Activated T-cell treated with anti-CD3 and anti-CD28 coated beads, Interleukin-2, amount 50 U/mL, for 4 hours (primary cell): Measurements from ENCODE around the gene MS4A15. TPM values are rescaled to one million over a fixed set of nuclear protein-coding genes. Genes with fewer than 3 reads are reported as not detected.

ENCODE experiments used
- ATAC-seq, 2 donors: fragments of 200-7000 bp; cut with Tn5 transposase; one replicate each; pipeline ENCODE4 v1.10.0; 2021
- DNase-seq: peaks from one replicate; pipeline ENCODE4 v3.0.0-alpha.2; 2020
- H3K27me3 Mint-ChIP-seq: one replicate; pipeline ENCODE4 v1.8.0; 2021; ENCODE audit warnings: low read depth, mixed read lengths
- H3K36me3 Mint-ChIP-seq: one replicate; pipeline ENCODE4 v1.8.0; 2022; ENCODE audit warnings: mixed read lengths; ENCODE audit not compliant: insufficient read depth
- H3K4me1 Mint-ChIP-seq: one replicate; pipeline ENCODE4 v1.8.0; 2021; ENCODE audit warnings: low read depth, mixed read lengths
- H3K4me3 Mint-ChIP-seq: one replicate; pipeline ENCODE4 v1.8.0; 2021; ENCODE audit warnings: mild to moderate bottlenecking, moderate library complexity, mixed read lengths
- H3K9me3 Mint-ChIP-seq: one replicate; pipeline ENCODE4 v1.8.0; 2021; ENCODE audit warnings: mixed read lengths
- total RNA-seq, 3 donors: library from RNA; stranded (reverse); gene quantifications; one replicate each; pipeline ENCODE4 v1.2.1, GENCODE V29; 2021

Gene MS4A15
- total RNA-seq, 3 donors from 2014 or later: not detected

DNA sequence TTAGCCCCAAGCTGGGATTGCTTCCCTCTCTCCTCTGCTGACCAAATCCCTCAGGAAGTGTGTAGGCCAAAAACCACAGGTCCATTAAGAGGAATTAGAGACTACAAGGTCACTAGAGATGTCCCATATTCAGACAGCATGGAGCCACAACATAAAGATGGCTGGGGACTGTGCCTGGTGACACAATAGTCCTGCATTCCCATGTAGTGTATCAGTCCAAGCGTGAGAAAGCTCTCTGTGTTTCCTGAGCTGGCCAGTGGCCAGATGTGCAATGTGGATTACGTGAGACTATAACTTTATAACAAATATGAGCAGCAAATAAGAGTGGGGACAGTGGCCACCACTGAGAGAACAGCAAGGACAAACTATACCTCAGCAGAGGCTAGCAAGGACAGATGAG, 20.9 kb downstream of the MS4A15 start:
- H3K36me3 Mint-ChIP-seq: no peaks in the 10 kb centered on the region
- no peak overlapping the region for H3K4me3 Mint-ChIP-seq
- peaks cover 4% of the 10 kb centered on the region for H3K27me3 Mint-ChIP-seq
- no peaks in the 10 kb centered on the region for H3K9me3 Mint-ChIP-seq
- ATAC-seq: no peak
- DNase-seq: no peak
- peaks cover 9% of the 10 kb centered on the region for H3K4me1 Mint-ChIP-seq

DNA sequence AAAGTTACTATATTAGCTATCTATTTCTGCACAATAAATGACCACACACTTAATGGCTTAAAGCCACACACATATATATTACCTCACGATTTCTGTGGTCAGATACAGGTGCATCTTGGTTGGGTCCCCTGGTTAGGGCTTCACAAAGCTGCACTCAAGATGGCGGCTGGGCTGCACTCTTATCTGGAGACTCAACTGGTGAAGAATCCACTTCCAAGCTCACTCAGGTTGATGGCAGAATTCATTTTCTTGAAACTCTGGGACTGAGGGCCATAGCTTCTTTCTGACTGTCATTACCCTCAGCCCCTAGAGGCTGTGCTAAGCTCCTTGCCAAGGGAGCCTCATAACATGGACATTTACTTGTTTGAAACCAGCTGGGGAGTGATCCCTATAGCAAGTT, 23.4 kb downstream of the MS4A15 start:
- H3K36me3 Mint-ChIP-seq: no peaks in the 10 kb centered on the region
- no peak for DNase-seq
- no peak overlapping the region for H3K4me3 Mint-ChIP-seq
- ATAC-seq: no peak
- H3K9me3 Mint-ChIP-seq: no peaks in the 10 kb centered on the region
- H3K27me3 Mint-ChIP-seq: no peaks in the 10 kb centered on the region
- peaks cover 3% of the 10 kb centered on the region for H3K4me1 Mint-ChIP-seq

DNA sequence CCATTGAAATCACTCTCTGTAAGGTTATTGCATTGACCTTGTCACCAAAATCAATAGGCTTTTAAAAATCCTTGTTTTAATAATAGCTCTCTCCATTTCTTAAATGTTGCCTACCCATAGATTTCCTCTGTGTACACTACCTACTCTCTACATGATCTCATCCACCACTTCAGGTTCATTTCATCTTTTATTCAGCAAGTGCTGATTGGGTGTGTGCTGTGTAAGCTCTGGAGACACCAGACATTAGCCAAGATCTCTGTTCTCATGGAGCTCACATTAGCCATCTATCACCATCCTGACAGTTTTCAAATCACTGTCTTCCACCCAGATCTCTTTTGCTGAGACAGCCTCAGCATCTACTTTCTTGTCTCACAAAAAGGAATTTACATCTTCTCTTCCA, 24.1 kb downstream of the MS4A15 start:
- Mint-ChIP-seq H3K4me1 (no peaks in the 10 kb centered on the region), H3K36me3 (no peaks in the 10 kb centered on the region), H3K4me3 (no peak overlapping the region), H3K27me3 (no peaks in the 10 kb centered on the region), H3K9me3 (no peaks in the 10 kb centered on the region)
- DNase-seq (no peak), ATAC-seq (no peak)

DNA sequence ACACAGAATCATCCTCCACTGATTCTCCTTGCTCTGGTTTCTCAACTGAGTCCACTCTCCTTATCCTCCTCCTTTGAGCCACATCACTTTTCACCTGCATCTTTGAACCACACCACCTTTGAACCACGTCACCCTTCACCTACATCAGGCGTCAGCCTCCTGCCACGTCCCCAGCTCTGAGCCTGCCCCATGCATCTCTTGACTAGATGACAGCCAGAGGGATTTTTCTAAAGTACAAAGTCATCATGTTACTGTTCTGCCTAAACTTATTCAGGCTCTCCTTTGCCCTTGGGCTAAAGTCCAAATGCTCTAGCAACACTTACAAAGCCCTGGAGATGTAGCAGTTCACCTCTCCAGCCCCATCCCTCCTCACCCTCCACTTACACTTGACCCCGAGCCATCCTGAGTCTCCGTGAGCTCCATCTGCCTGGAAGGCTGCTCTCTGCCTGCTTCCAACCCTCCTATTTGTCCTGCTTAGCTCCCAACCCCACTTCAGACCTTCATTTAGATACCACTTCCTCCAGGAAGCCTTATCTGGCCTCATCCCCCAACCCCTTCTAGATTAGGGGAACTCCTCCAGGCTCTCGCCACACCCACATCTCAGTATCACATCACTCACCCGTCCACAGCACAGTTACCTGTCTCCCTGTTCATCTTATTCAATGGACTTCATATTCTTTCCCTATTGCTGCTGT, 24.8 kb downstream of the MS4A15 start:
- ATAC-seq (no peak), DNase-seq (no peak)
- H3K4me3 Mint-ChIP-seq: no peak overlapping the region
- no peaks in the 10 kb centered on the region for H3K4me1 Mint-ChIP-seq
- no peaks in the 10 kb centered on the region for H3K9me3 Mint-ChIP-seq
- H3K36me3 Mint-ChIP-seq: no peaks in the 10 kb centered on the region
- H3K27me3 Mint-ChIP-seq: no peaks in the 10 kb centered on the region

DNA sequence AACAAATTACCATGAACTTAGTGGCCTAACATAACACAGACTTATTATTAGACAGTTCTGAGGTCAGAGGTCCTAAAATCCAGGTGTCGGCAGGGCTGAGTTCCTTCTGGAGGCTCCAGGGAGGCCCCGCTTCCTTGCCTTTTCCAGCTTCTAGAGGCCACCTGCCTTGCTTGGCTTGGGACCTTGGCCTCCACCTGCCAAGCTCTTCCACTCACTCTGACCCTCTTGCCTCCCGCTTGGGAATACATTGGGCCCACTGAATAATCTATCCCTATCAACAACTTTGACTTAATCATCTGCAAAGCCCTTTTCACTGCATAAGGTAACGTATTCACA, 25.3 kb downstream of the MS4A15 start:
- no peaks in the 10 kb centered on the region for H3K9me3 Mint-ChIP-seq

DNA sequence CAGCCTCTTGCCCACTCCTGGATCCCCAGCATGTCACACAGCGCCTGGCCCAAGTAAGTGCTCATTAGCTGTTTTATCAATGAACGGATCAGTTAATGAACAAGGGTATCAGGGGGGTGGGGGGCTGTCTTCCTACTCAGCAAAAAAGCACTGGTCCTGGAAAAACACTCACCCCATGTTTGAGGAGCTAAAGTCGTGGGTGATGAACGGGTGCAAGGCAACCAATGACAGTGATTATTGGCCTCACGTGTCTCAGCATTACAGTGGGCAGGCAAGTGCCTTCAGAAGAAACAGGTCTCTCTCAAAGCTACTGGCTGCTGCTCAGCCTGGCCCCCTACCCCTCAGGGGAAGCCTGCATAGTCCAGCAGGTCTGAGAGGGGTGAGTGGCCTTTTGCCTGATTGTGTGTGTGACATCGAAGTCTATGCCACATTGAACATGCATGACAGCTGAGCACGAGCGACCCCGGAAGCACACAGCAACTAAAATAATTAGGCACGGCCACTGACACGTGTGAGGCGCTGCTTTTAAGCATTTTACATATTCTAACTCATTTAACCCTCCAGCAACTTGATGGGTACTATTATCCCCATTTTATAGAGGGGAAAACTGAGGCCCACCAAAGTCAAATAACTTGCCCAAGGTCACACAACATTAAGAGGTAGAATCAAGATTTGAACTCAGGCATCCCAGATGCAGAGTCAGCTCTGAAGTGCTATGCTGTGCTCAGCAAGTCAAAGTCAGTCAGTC, 25.9 kb downstream of the MS4A15 start:
- no peaks in the 10 kb centered on the region for H3K4me1 Mint-ChIP-seq
- no peaks in the 10 kb centered on the region for H3K27me3 Mint-ChIP-seq
- H3K36me3 Mint-ChIP-seq: no peaks in the 10 kb centered on the region
- H3K9me3 Mint-ChIP-seq: no peaks in the 10 kb centered on the region
- H3K4me3 Mint-ChIP-seq: no peak overlapping the region
- no peak for ATAC-seq
- no peak for DNase-seq

More for the DNA sequence above, 25.3 kb downstream of the MS4A15 start:
- Mint-ChIP-seq H3K36me3 (no peaks in the 10 kb centered on the region), H3K4me3 (no peak overlapping the region), H3K27me3 (no peaks in the 10 kb centered on the region), H3K4me1 (no peaks in the 10 kb centered on the region)
- no peak for ATAC-seq
- no peak for DNase-seq

DNA sequence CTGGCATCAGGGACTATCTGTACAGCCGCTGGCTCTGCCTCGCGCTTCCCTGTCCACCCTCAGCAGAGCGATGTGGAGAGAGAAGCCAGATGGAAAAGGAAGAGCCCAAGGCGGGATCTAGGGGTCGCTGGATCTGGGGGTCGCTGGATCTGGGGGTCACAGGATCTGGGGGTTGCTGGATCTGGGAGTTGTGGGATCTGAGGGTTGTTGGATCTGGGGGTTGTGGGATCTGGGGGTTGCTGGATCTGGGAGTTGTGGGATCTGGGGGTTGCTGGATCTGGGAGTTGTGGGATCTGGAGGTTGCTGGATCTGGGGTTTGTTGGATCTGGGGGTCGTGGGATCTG, 26.4 kb downstream of the MS4A15 start:
- H3K36me3 Mint-ChIP-seq: no peaks in the 10 kb centered on the region
- DNase-seq (no peak), ATAC-seq (no peak)
- H3K4me3 Mint-ChIP-seq: no peak overlapping the region
- no peaks in the 10 kb centered on the region for H3K27me3 Mint-ChIP-seq
- no peaks in the 10 kb centered on the region for H3K4me1 Mint-ChIP-seq
- H3K9me3 Mint-ChIP-seq: no peaks in the 10 kb centered on the region

DNA sequence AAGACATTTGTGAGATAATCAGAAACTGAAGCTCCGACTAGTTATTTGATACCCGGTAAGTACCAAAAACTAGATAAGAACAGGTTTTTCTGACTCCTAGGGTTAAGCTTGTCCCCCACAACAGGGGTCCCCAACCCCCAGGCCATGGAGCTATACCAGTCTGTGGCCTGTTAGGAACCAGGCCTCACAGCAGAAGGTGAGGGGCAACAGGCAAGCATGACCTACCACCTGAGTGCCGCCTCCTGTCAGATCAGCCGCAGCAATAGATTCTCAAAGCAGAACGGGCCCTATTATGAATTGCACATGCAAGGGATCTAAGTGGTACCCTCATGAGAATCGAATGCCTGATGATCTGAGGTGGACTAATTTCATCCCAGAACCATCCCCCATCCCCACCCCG, 27.2 kb downstream of the MS4A15 start:
- Mint-ChIP-seq H3K27me3 (no peaks in the 10 kb centered on the region), H3K36me3 (no peaks in the 10 kb centered on the region), H3K9me3 (no peaks in the 10 kb centered on the region), H3K4me1 (no peaks in the 10 kb centered on the region), H3K4me3 (no peak overlapping the region)
- ATAC-seq (no peak), DNase-seq (no peak)

DNA sequence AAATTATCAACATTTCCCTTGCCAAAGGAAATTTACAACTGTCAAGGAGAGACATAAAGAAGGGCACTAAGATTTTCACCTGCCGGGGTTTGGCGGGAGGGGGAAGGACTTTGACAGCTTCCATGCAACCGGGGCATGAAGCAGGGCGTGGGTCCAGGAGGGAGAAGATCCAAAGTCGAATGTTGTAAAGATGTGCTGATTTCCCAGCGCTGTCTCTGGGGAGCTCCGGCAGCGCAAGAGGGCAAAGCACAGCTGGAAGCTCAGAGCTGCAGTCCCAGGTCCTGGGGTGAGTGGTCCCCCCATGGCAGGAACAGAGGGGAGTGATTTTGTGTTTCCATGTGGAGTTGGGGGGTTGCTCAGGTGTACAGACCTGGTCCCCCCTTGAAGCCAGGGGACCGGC, 28.5 kb downstream of the MS4A15 start, which contains the start of gene MS4A10:
MS4A10 (plus strand) TSS at position 198 of the 400 bp plus-strand sequence. CDS start 5,003 bp downstream, outside the sequence.
- no peak for DNase-seq
- H3K9me3 Mint-ChIP-seq: no peaks in the 10 kb centered on the region
- H3K36me3 Mint-ChIP-seq: no peaks in the 10 kb centered on the region
- H3K27me3 Mint-ChIP-seq: no peaks in the 10 kb centered on the region
- H3K4me3 Mint-ChIP-seq: no peak within 1 kb of the TSS
- ATAC-seq: no peak
- no peaks in the 10 kb centered on the region for H3K4me1 Mint-ChIP-seq

DNA sequence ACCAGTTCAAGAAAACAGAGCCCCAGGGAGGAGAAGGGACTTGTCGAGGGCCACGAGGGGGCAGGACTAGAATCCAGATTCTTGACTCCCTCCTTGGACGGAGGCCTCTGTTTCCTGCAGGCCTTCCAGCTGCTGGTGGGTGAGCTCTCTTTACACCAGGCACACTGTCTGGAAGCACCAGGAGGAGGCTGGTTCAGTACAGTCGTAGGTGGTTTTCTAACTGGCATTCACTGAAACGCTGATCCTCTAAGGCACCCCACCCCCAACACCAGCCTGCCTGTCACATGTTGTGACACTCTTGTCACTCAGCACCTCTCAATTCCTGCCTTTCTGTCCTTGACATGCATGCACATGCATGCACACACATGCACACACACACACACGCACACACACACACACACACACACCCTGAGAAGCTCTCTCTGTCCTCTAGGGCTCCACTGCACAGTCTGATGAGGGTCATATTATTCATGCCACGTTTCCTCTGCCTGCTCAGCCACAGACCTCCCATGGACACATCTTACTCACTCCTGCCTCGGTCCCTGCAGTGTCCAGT, 29.2 kb downstream of the MS4A15 start:
- Mint-ChIP-seq H3K27me3 (no peaks in the 10 kb centered on the region), H3K4me1 (no peaks in the 10 kb centered on the region), H3K4me3 (no peak overlapping the region), H3K36me3 (no peaks in the 10 kb centered on the region), H3K9me3 (no peaks in the 10 kb centered on the region)
- ATAC-seq: no peak
- DNase-seq: no peak

DNA sequence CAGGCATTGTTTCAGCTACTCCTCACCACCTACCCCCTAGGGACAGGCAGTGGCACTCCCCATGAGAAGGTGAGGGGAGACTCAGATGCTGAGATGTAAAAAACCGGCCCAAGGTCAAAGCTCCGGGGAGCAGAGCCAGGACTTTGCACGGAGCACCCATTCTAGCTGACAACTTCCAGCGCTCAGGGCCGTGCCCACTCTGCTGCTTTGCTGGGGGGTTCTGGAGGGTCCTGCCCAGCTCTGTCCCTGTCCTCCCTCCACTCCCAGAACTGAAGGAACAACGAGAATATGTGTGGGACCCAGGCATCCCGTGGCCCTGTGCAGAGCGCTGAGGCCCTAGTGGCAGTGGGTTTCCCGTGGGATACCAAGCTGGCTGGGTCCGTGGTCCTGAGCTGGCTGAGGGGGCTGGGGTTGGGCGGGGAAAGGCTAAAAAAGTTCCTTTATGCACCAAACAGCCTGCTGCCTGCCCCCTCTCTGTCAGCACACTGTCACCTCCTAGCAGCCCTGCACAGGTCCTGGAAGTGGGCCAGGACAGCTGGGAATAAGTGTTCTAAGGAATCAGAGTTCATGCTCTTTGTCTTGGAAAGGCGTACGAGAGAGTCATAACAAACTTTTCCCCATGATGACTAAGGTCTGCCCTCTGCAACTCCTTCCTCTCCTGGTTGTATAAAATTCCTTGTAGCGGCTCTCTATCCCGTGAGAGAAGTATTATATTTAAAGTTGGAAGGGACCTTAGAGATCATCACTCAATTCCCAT, 30.3 kb downstream of the MS4A15 start:
- no peaks in the 10 kb centered on the region for H3K4me1 Mint-ChIP-seq
- H3K4me3 Mint-ChIP-seq: no peak overlapping the region
- ATAC-seq (no peak), DNase-seq (no peak)
- no peaks in the 10 kb centered on the region for H3K9me3 Mint-ChIP-seq
- no peaks in the 10 kb centered on the region for H3K27me3 Mint-ChIP-seq
- H3K36me3 Mint-ChIP-seq: no peaks in the 10 kb centered on the region

DNA sequence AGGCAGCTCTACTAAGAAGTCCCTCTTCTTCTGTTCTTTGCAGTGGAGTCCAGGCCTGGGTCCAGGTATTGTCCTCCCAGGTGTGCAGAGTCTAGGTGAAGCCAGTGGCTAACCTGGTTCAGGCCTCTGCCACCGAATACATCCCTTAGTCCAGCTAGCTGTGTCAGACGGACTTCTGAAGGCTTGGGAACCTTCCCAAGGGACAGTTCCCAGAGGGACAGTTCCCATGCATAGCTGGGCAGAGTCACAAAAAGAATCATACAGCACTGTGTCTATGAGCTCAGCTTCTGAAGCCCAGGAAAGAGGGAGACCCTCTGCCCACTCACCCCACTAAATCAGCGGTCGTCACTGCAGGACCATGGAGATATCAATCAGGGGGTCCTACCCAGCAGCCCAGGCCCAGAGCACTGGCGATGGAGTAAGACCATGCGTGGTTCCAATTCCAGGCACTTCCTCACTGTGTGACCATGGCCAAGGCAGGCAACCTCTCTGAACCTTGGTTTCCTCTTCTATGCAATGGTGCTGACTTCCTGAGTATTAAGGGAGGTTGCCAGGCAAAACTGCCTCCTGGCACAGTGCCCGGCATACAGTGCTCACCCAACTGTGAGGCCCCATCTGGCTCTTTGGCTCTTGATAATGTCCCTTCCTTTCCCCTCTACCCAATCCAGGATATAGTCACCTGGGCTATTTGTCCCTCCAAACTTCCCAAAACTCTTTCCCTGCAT, 31.9 kb downstream of the MS4A15 start:
- Mint-ChIP-seq H3K4me3 (no peak overlapping the region), H3K4me1 (no peaks in the 10 kb centered on the region), H3K9me3 (no peaks in the 10 kb centered on the region), H3K36me3 (no peaks in the 10 kb centered on the region), H3K27me3 (no peaks in the 10 kb centered on the region)
- DNase-seq (no peak), ATAC-seq (no peak)

DNA sequence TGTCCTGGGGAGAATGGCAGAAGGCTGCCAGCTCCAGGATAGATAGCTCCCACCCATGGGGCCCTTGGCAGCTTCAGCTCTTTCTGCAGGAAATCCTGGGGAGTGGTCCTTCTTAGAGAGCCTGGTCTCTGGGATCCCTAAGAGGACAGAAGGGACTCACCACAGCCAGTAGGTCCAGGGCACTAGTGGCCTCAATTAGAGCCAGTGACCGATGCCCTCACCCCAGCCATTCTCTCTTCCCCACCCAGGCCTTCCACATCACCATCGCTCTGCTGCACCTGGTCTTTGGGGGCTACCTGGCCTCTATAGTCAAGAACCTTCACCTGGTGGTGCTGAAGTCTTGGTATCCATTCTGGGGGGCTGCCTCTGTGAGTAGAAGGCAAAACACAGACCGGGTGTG, 34.1 kb downstream of the MS4A15 start:
- Mint-ChIP-seq H3K27me3 (no peaks in the 10 kb centered on the region), H3K4me3 (no peak overlapping the region), H3K9me3 (no peaks in the 10 kb centered on the region), H3K36me3 (no peaks in the 10 kb centered on the region), H3K4me1 (no peaks in the 10 kb centered on the region)
- DNase-seq: no peak
- no peak for ATAC-seq
